Esophagus muscularis mucosa (tissue), 4 donors: ENCODE data around the gene AOAH. TPM values are rescaled to one million over a fixed set of nuclear protein-coding genes. Genes with fewer than 3 reads are reported as not detected.

Source experiments
- DNase-seq: peaks from one replicate; pipeline ENCODE4 v3.0.0-alpha.2; 2017; ENCODE audit errors: extremely low spot score
- H3K27ac ChIP-seq, 4 donors: fragments of 200-600 bp; sonication (generic); replicated peaks in 1 of 4; 1 replicate in 3 of 4; 2 replicates in 1 of 4; pipeline ENCODE4 v1.5.1; 2016 to 2019; ENCODE audit warnings: mild to moderate bottlenecking in 1 of 4
- H3K27me3 ChIP-seq, 4 donors: fragments of 200-600 bp; sonication (generic); one replicate each; pipeline versions ENCODE4 v1.5.1 to v1.6.0; 2016 to 2019
- H3K36me3 ChIP-seq, 4 donors: fragments of 200-600 bp; sonication (generic); one replicate each; pipeline ENCODE4 v1.5.1; 2016 to 2019
- H3K4me1 ChIP-seq, 4 donors: fragments of 200-600 bp; sonication (generic); one replicate each; pipeline ENCODE4 v1.5.1; 2016 to 2019
- H3K4me3 ChIP-seq, 4 donors: fragments of 200-600 bp; sonication (generic); 1 replicate in 2 of 4; 2 replicates in 2 of 4; pipeline ENCODE4 v1.5.1; 2016 to 2019; ENCODE audit warnings: mild to moderate bottlenecking in 4 of 4, moderate library complexity in 1 of 4
- H3K9me3 ChIP-seq, 4 donors: fragments of 200-600 bp; sonication (generic); 1 replicate in 3 of 4; 2 replicates in 1 of 4; pipeline ENCODE4 v1.5.1; 2016 to 2019
- EP300 ChIP-seq: sonication (generic); formaldehyde crosslinking; IDR thresholded peaks from one replicate; pipeline ENCODE4 v1.6.1; 2017; ENCODE audit warnings: antibody characterized with exemption
- POLR2A ChIP-seq: fragments of 450-650 bp; IDR thresholded peaks from one replicate; pipeline ENCODE4 v1.6.1; 2017; ENCODE audit warnings: antibody characterized with exemption, moderate library complexity, mild to moderate bottlenecking, low read depth
- POLR2AphosphoS5 ChIP-seq, 2 donors: sonication (generic); formaldehyde crosslinking; IDR thresholded peaks; one replicate each; pipeline ENCODE4 v1.6.1; 2017; ENCODE audit warnings: antibody characterized with exemption in 2 of 2
- WGBS: methylation state at CpG from one replicate; pipeline ENCODE4 v1.1.5; 2018; 5-methylcytosine and 5-hydroxymethylcytosine counted together
- intact Hi-C: fragments of 100-400 bp; cut with DNase I; formaldehyde crosslinking; loops from one replicate; pipeline ENCODE4 v1.15.1; 2023
- total RNA-seq, 4 donors: library from RNA; depleted of rRNA; stranded (reverse); fragments of >200 nt; gene quantifications; one replicate each; pipeline versions ENCODE4 v1.1.0 to v1.2.1, GENCODE V29; 2016
- TF ChIP-seq, protein P1 (sequence below), 3 experiments: fragments of 200-600 bp in 2 of 3; fragments of 450-650 bp in 1 of 3; sonication (generic) in 2 of 3; IDR thresholded peaks; one replicate each; pipeline ENCODE4 v1.5.1; 2017 to 2019; ENCODE audit warnings: antibody characterized with exemption in 3 of 3, mild to moderate bottlenecking in 2 of 3, moderate library complexity in 1 of 3

AOAH gene
- total RNA-seq, 4 donors from 2014 or later: 2.0 to 16.1 (median 4.5) TPM

DNA sequence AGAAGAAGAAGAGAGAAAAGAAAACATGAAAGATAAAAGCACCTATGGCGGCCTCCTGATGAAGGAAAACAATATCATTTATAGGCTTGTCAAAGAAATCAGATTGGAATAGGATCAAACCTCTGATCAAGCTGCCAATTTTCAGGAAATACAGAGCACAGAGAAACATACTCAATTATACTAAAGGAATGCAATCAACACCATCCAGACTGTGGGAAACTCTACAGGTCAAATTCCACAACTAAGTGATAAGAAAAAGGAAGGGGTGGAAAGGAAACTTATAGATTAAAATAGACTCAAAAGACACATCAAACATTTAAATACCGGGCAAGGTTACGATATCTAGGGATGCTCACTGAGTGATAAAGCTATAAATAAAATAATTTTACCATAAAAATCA is 39.3 kb downstream of the AOAH start:
- WGBS: 75% methylated on average over 3 of the region's 3 CpGs
- Histone ChIP-seq H3K27me3 (no peaks in the 10 kb centered on the region), H3K4me1 (no peaks in the 10 kb centered on the region), H3K27ac (no peak overlapping the region), H3K36me3 (no peaks in the 10 kb centered on the region), H3K4me3 (no peak overlapping the region), H3K9me3 (no peaks in the 10 kb centered on the region)
- intact Hi-C loops: no loop called here
- TF ChIP-seq, protein P1, sequence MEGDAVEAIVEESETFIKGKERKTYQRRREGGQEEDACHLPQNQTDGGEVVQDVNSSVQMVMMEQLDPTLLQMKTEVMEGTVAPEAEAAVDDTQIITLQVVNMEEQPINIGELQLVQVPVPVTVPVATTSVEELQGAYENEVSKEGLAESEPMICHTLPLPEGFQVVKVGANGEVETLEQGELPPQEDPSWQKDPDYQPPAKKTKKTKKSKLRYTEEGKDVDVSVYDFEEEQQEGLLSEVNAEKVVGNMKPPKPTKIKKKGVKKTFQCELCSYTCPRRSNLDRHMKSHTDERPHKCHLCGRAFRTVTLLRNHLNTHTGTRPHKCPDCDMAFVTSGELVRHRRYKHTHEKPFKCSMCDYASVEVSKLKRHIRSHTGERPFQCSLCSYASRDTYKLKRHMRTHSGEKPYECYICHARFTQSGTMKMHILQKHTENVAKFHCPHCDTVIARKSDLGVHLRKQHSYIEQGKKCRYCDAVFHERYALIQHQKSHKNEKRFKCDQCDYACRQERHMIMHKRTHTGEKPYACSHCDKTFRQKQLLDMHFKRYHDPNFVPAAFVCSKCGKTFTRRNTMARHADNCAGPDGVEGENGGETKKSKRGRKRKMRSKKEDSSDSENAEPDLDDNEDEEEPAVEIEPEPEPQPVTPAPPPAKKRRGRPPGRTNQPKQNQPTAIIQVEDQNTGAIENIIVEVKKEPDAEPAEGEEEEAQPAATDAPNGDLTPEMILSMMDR (IDR thresholded peaks at IDR 0.05): no peak
- no peak for TF ChIP-seq POLR2A
- TF ChIP-seq EP300: no peak
- no peak for TF ChIP-seq POLR2AphosphoS5 (IDR thresholded peaks at IDR 0.05)
- DNase-seq: no peak

DNA sequence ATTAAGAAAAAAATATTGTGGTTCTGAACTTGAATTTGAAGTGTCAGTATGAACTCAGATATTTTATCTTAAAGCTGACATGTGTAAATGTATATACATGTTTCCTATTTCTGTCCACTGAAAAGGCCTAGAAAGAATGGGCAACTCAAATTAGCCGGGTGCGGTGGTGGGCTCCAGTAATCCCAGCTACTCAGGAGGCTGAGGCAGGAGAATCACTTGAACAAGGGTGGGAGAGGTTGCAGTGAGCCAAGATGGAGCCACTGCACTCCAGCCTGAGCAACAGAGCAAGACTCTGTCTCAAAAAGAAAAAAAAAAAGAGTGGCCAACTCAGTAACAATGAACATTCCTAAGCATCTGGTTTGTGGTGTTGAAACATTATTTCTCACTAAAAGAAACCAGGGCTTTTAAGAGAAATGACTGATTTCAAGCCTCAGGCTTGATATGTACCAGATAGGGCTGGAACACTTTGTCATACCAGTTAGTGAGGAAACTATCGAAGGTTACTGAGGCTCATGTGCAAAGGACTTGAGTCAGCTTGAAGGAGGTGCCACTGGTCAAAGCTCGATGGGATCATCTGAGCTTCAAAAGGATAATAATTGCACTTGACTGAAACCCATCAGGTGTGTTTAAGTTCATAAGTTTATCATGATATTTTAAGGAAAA is 40.5 kb downstream of the AOAH start:
- no peaks in the 10 kb centered on the region for H3K36me3 ChIP-seq
- H3K27ac ChIP-seq: no peak overlapping the region
- DNase-seq: no peak
- H3K4me3 ChIP-seq: no peak overlapping the region
- 93% methylated on average over 4 of the region's 4 CpGs for WGBS
- no peaks in the 10 kb centered on the region for H3K9me3 ChIP-seq
- TF ChIP-seq POLR2AphosphoS5 (IDR thresholded peaks at IDR 0.05) (no peak), EP300 (no peak), POLR2A (no peak)
- TF ChIP-seq, protein P1 (IDR thresholded peaks at IDR 0.05): no peak
- no peaks in the 10 kb centered on the region for H3K4me1 ChIP-seq
- no peaks in the 10 kb centered on the region for H3K27me3 ChIP-seq
- intact Hi-C loops: no loop called here

DNA sequence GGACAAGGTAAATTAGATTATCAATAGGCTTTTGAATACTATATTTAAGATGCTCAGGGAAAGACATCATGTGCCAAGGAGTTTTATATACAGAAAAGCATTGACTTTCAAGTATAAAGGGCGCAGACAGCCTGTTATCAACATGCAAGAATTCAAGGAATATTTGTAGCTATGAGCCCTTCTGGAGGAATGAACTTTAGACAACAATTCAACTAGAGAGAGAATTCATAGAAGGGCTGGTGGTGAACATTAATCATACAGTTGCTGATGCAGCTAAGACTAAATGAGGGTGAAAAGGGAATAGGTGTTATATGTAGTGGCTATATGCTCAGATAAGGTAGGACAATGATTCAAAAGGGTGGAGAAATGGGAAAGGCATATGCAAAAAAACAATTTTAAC is 41.2 kb downstream of the AOAH start:
- no peak overlapping the region for H3K27ac ChIP-seq
- H3K4me3 ChIP-seq: no peak overlapping the region
- no peaks in the 10 kb centered on the region for H3K36me3 ChIP-seq
- H3K4me1 ChIP-seq: no peaks in the 10 kb centered on the region
- TF ChIP-seq POLR2A (no peak), EP300 (no peak), POLR2AphosphoS5 (IDR thresholded peaks at IDR 0.05) (no peak)
- TF ChIP-seq, protein P1 (IDR thresholded peaks at IDR 0.05): no peak
- no peaks in the 10 kb centered on the region for H3K27me3 ChIP-seq
- WGBS: 92% methylated on average over 1 of the region's 1 CpG
- intact Hi-C loops: no loop called here
- no peaks in the 10 kb centered on the region for H3K9me3 ChIP-seq
- DNase-seq: no peak

DNA sequence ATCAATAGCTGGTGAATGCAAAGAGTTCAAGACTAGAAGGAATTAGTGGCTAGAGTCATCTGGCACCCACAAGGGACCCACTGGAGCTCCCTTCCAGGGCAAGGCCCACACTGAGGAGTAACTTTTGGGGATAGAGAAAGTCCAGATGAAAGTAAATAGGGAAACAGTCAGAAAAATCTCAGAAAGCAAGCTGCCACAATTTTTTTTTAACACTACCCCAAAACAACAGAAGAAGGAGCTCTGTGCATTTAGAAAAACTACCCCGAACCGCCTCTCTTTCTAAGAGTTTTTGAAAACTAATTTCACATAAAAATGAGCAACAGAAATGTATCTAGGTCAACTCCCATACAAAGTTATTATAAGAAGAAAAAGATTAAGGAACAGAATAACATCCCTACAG is 42.2 kb downstream of the AOAH start:
- no peaks in the 10 kb centered on the region for H3K9me3 ChIP-seq
- TF ChIP-seq EP300 (no peak), POLR2A (no peak), POLR2AphosphoS5 (IDR thresholded peaks at IDR 0.05) (no peak)
- TF ChIP-seq, protein P1 (IDR thresholded peaks at IDR 0.05): no peak
- WGBS: 79% methylated on average over 2 of the region's 2 CpGs

More for the DNA sequence above, 42.2 kb downstream of the AOAH start:
- Histone ChIP-seq H3K27me3 (no peaks in the 10 kb centered on the region), H3K4me3 (no peak overlapping the region), H3K27ac (no peak overlapping the region), H3K36me3 (no peaks in the 10 kb centered on the region), H3K4me1 (no peaks in the 10 kb centered on the region)
- intact Hi-C loops: no loop called here
- no peak for DNase-seq
